Effector memory CD4-positive, alpha-beta T cell (primary cell): ENCODE measurements around the gene EGLN1.
A peak's percentile ranks its signal among the peaks of the same experiment; 100 is the strongest.

Source experiments
- DNase-seq, 3 donors: peaks; one replicate each; pipeline ENCODE4 v3.0.0-alpha.2; 2020
- H3K27ac ChIP-seq: 2 replicates; pipeline ENCODE4 v1.7.0; 2013; ENCODE audit warnings: mild to moderate bottlenecking, low read length, moderate library complexity; ENCODE audit not compliant: insufficient read depth, poor library complexity, severe bottlenecking
- H3K27me3 ChIP-seq: replicated peaks from 2 replicates; pipeline ENCODE4 v1.7.0; 2013; ENCODE audit warnings: mild to moderate bottlenecking, low read length; ENCODE audit not compliant: insufficient read depth, control insufficient read depth, poor library complexity, severe bottlenecking
- H3K36me3 ChIP-seq: 2 replicates; pipeline ENCODE4 v1.7.0; 2013; ENCODE audit warnings: mild to moderate bottlenecking, low read length, moderate library complexity; ENCODE audit not compliant: control insufficient read depth, insufficient read depth
- H3K4me1 ChIP-seq: 2 replicates; pipeline ENCODE4 v1.7.0; 2013; ENCODE audit warnings: low read length, mild to moderate bottlenecking; ENCODE audit not compliant: control insufficient read depth, insufficient read depth, poor library complexity, severe bottlenecking
- H3K4me3 ChIP-seq: 2 replicates; pipeline ENCODE4 v1.7.0; 2013; ENCODE audit warnings: low read length, low read depth, mild to moderate bottlenecking; ENCODE audit not compliant: insufficient read depth, poor library complexity, severe bottlenecking
- H3K9me3 ChIP-seq: 2 replicates; pipeline ENCODE4 v1.7.0; 2013; ENCODE audit warnings: mild to moderate bottlenecking, low read length, moderate library complexity; ENCODE audit not compliant: control insufficient read depth

EGLN1 gene

DNA sequence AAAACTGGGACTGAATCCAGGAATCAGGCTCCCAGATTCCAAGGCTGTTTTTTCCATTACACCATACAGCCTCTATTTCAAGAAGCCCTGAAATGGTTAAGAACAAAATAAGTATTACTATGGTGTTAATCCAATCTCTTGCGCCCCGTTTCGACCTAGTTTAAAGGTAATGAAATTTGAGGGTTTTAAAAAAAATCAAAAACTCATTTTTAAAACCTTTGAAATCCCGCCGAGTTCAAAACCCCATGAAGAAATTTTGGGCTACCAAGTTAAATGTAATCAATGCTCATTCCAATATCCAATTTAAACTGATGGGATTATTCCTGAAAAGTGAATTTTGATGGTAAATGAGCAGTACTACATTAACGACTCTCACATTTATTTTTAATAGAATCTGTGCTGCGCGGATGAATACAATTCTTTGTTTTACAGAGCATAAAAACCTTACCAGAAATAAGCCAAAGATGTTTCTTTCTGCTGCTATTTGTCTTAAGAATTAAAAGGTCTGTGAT is 767 bp upstream of the EGLN1 start:
- peak overlapping the region; percentile 68 for H3K27ac ChIP-seq
- H3K27me3 ChIP-seq = no peaks in the 10 kb centered on the region
- peak overlapping the region; percentile 57 for H3K4me3 ChIP-seq
- no peaks in the 10 kb centered on the region for H3K36me3 ChIP-seq
- H3K9me3 ChIP-seq = no peaks in the 10 kb centered on the region
- H3K4me1 ChIP-seq = peaks cover 17% of the 10 kb centered on the region
- DNase-seq = no peak

DNA sequence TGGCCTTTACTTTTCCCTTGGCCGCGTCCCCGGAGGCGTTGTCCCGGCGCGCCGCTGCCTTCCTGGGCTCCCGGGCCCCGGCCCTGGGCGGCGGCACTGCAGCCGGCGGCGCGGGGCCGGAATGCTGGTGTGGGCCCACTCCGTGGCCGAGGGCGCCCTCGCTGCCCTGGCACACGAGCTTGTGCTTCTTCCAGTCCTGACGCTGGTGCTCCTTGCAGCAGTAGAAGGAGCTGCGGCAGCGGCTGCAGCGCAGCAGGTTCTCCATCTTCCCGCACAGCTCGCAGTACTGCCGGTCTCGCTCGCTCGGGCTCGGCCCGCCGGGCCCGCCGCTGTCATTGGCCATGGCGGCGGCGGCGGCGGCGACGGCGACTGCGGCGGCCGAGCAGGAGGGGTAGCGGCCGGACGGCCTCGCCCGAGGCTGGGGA is 529 bp downstream of the EGLN1 start:
- peak overlapping the region; percentile 68 for H3K27ac ChIP-seq
- no peaks in the 10 kb centered on the region for H3K27me3 ChIP-seq
- peak; percentile 11 to 33 (median 27) for DNase-seq
- peak overlapping the region; percentile 67 for H3K4me3 ChIP-seq
- H3K9me3 ChIP-seq = no peaks in the 10 kb centered on the region
- peaks cover 27% of the 10 kb centered on the region for H3K4me1 ChIP-seq
- no peaks in the 10 kb centered on the region for H3K36me3 ChIP-seq

DNA sequence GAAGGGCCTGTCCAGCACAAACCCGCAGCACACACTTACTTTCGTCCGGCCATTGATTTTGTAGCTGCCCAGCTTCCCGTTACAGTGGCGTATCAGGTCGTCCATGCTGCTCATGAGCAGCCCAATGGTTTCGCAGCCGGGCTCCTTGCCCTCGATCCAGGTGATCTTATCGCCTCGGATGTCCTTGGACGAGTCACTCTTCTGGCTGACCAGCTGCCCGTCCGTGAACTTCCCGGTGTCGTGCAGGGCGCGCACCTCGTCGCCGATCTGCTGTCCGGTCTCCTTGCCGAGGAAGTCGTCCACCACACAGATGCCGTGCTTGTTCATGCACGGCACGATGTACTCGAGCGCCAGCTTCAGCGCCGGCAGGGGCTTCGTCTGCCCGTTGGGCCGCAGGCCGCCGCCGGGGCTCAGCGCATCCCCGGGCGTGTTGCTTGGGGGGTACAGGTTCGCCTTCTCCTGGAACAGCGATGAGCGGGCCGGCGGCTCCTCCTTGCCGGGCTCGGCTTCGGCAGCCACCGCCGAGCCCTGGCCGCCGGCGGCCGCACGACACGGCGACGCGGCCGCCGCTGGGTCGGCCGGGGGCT is 1.0 kb downstream of the EGLN1 start:
- H3K4me1 ChIP-seq = peaks cover 27% of the 10 kb centered on the region
- no peaks in the 10 kb centered on the region for H3K9me3 ChIP-seq
- H3K27ac ChIP-seq = peak overlapping the region; percentile 68
- DNase-seq = peak; percentile 8 to 18 (median 16)
- no peaks in the 10 kb centered on the region for H3K27me3 ChIP-seq
- H3K4me3 ChIP-seq = peak overlapping the region; percentile 67
- no peaks in the 10 kb centered on the region for H3K36me3 ChIP-seq

DNA sequence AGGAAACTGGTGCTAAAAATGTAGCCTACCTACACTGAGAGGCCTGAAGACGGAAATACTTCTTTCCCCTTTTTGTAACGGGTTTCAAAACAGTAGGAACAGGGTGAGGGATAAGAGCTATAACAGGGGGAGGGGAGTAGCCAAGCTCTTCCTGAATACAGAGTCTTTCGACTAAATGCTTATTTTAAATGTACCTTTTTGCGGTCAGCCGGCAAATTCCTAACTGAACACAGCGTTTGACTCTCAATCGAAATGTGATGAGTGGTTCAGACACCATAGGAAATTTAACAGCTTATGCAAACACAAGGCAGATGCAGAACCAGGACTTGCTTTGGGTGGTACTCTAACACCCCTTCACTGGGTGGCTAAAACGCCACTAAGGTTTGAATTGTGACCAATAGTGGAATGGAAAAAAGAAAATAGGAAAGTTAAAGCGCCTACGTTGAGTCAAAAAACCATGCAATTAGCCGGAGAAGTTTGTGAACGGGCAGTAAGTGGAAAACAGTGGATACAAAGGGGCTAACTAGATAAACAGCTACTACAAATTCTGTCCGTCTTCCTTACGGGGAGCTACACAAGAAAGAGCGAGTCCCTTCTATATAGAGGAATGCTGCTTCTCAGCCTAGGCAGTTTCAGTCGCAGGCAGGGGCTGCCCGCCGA is 1.7 kb downstream of the EGLN1 start:
- Histone ChIP-seq H3K4me3 (peak overlapping the region; percentile 67), H3K36me3 (no peaks in the 10 kb centered on the region), H3K27me3 (no peaks in the 10 kb centered on the region), H3K4me1 (peaks cover 27% of the 10 kb centered on the region), H3K9me3 (no peaks in the 10 kb centered on the region), H3K27ac (no peak overlapping the region)
- DNase-seq = no peak

DNA sequence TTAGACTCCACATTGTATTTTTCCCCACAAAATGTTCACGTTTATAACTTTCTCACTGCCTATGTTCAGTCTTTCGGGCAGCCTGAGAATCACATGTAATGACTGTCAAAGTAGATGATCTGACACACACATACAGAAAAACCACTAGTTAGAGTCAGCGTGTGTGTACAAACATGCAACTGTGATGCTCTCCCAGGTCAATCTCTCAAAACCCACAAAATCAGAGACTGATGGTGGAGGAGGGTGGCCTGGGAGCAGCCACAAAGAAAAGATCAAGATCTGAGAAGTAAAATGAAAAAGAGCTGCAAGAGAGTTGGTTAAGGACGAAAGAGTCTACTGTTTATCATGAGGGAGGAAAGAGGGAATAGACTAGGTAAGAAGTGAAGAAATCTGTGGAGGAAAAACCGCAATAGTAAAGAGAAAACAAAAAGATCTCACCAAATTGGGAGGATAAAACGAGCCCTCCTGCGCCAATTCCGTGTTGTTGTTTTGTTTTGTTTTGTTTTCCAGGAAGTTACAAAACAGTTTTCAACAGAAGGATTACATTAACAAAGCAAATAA is 2.3 kb downstream of the EGLN1 start:
- Histone ChIP-seq H3K4me1 (peaks cover 27% of the 10 kb centered on the region), H3K27me3 (no peaks in the 10 kb centered on the region), H3K9me3 (no peaks in the 10 kb centered on the region), H3K27ac (no peak overlapping the region), H3K36me3 (no peaks in the 10 kb centered on the region), H3K4me3 (peak overlapping the region; percentile 67)
- DNase-seq = no peak

DNA sequence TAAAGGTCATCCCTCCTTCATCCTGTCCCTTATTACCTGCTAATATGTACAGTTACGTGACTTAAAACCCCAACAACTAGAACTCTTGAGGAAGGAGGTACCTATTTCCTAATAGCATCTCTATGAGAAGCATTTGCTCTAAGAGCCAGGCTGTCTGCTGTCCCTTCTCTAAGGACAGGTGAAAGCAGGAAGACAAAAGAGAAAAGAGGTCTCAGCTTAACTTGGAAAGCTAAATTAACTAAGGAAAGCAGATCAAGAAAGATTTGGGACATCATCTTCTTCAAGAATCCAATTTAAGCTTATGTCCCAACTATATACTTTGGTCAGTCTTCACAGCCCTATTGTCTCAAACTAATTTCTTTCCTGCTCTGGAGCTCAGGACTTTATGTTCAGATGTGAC is 2.9 kb downstream of the EGLN1 start:
- H3K36me3 ChIP-seq = no peaks in the 10 kb centered on the region
- no peak overlapping the region for H3K27ac ChIP-seq
- peaks cover 27% of the 10 kb centered on the region for H3K4me1 ChIP-seq
- no peaks in the 10 kb centered on the region for H3K9me3 ChIP-seq
- no peaks in the 10 kb centered on the region for H3K27me3 ChIP-seq
- no peak for DNase-seq
- peak overlapping the region; percentile 67 for H3K4me3 ChIP-seq

DNA sequence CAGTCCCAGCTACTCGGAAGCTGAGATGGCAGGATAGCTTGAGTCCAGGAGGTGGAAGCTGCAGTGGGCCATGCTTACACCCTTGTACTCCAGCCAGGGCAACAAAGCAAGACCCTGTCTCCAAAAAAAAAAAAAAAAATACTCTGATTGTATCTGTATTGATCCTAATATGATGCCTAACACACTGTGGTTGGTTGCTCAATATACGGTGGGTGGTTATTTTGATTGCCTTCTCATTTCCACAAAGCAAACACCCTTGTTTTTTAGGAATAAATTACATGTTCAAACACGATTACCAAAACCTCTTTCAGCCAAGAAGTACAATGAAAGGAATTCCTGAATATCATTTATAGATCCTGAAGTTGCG is 3.4 kb downstream of the EGLN1 start:
- no peaks in the 10 kb centered on the region for H3K27me3 ChIP-seq
- H3K4me3 ChIP-seq = peak overlapping the region; percentile 67
- H3K36me3 ChIP-seq = no peaks in the 10 kb centered on the region
- peaks cover 27% of the 10 kb centered on the region for H3K4me1 ChIP-seq
- no peak overlapping the region for H3K27ac ChIP-seq
- no peaks in the 10 kb centered on the region for H3K9me3 ChIP-seq
- no peak for DNase-seq

DNA sequence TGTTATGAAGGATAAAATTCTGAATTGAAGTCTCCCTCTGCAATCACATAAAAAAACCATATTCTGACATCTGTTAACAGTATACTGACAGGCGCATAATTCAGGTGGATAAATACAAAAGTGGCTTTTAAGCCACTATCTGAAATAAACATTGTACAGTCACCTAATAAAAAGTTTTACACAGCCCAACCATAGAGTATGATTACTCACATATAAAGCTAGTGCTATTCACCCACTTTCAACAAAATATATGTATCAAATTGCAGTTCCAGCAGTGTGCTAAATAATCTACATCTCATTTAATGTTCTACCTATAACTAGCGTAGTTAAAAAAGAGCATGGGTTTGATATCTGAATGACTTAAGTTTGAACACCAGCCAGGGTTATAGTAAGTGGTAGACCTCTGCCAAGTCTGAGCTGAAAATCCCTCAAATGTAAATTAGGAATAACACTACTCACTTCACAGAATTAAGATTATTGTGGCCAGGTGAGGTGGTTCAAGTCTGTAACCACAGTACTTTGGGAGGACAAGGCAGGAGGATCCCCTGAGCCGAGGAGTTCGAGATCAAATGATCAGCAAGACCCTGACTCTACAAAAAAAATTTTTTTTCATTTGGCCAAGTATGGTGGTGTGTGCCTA is 3.9 kb downstream of the EGLN1 start:
- H3K27me3 ChIP-seq = no peaks in the 10 kb centered on the region
- DNase-seq = no peak
- no peaks in the 10 kb centered on the region for H3K9me3 ChIP-seq
- H3K4me3 ChIP-seq = peak overlapping the region; percentile 67
- no peaks in the 10 kb centered on the region for H3K36me3 ChIP-seq
- no peak overlapping the region for H3K27ac ChIP-seq
- H3K4me1 ChIP-seq = peaks cover 27% of the 10 kb centered on the region

DNA sequence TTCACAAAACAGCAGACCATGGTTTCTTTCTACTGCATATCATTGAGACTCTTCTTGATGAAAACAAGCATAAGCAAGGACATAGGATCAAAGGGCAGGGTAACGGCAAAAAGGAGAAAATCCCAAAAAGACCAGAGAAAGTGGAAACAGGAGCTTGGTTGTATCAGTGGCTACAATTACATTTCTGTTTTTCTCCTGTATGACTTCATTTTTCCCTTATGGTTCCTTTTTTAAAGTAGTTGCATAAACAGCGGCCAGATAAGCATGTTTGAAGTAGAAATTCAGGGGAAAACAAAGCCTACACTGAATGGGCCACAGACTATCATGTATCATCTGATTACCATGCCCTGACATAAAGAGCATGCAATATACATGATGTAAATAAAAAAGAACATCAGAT is 4.6 kb downstream of the EGLN1 start:
- DNase-seq = no peak
- H3K27ac ChIP-seq = no peak overlapping the region
- H3K36me3 ChIP-seq = no peaks in the 10 kb centered on the region
- H3K9me3 ChIP-seq = no peaks in the 10 kb centered on the region
- H3K4me3 ChIP-seq = no peak overlapping the region
- H3K27me3 ChIP-seq = no peaks in the 10 kb centered on the region
- H3K4me1 ChIP-seq = peaks cover 27% of the 10 kb centered on the region

DNA sequence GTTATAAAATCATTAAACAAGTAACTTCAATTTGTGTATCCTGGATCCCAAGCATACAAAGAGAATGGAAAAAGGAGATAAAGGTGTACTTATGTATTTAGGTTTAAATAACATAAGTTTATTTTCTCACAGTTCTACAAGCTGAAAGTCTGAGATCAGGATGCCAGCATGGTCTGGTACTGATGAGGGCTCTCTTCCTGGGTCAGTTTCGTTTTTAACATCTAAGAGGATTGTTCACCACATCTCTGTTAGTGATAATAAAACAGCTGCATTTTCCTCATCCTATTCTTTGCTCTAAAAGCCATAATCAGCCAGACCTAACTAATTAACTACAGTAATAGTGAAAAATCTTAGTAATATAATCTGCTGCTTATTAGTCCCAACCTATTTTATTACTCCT is 5.2 kb downstream of the EGLN1 start:
- no peaks in the 10 kb centered on the region for H3K27me3 ChIP-seq
- no peaks in the 10 kb centered on the region for H3K9me3 ChIP-seq
- H3K4me3 ChIP-seq = no peak overlapping the region
- H3K4me1 ChIP-seq = peaks cover 27% of the 10 kb centered on the region
- DNase-seq = no peak
- H3K27ac ChIP-seq = no peak overlapping the region
- no peaks in the 10 kb centered on the region for H3K36me3 ChIP-seq
